ENCODE data around the gene ZBTB7C. TPM values are rescaled to one million over a fixed set of nuclear protein-coding genes. Genes with fewer than 3 reads are reported as not detected.

The ZBTB7C gene
- total and polyA plus RNA-seq, 2 of the 8 experiments (the other 6 are each of a cell fraction or from before 2014, with no cell fraction given), result 0.15 to 0.45 TPM

- Histone ChIP-seq H3K4me2 (ENCODE audit: insufficient read depth in 1 of 2, low read depth in 2 of 2, low read length in 2 of 2) (no peak overlapping the region), H2AK5ac (ENCODE audit: low read depth, low read length) (no peak overlapping the region), H3K9ac (replicated peaks in 1 of 4; ENCODE audit: extremely low read depth in 1 of 4, low read depth in 3 of 4, low read length in 3 of 4) (no peak overlapping the region), H2BK5ac (ENCODE audit: low read depth, low read length) (peak overlapping the region; percentile 56), H3K4ac (replicated peaks; ENCODE audit: insufficient read length, low read depth, low read length) (no peak overlapping the region), H3K79me2 (ENCODE audit: control insufficient read depth in 1 of 2, insufficient read depth in 2 of 2, low read length in 2 of 2) (no peaks in the 10 kb centered on the region), H3K4me1 (replicated peaks in 1 of 4; ENCODE audit: control insufficient read depth in 3 of 4, insufficient read depth in 4 of 4, low read length in 3 of 4) (peaks cover 0 to 5% (median 1%) of the 10 kb centered on the region in 4 experiments; a peak in 3 of 7 replicates), H4K5ac (ENCODE audit: insufficient read length, low read depth, low read length) (no peak overlapping the region), H4K91ac (replicated peaks; ENCODE audit: insufficient read length, low read length) (no peak overlapping the region), H2BK15ac (ENCODE audit: low read length) (peak overlapping the region; percentile 74), H3K36me3 (ENCODE audit: control insufficient read depth in 2 of 4, insufficient read depth in 4 of 4, low read length in 3 of 4) (no peaks in the 10 kb centered on the region), H2BK20ac (ENCODE audit: low read length) (no peak overlapping the region), H3K4me3 (ENCODE audit: extremely low read depth in 1 of 4, insufficient read depth in 2 of 4, low read depth in 3 of 4, low read length in 4 of 4) (no peak overlapping the region), H3K9me3 (ENCODE audit: insufficient read depth in 2 of 2, low read depth in 1 of 2, low read length in 1 of 2) (no peaks in the 10 kb centered on the region), H3K23me2 (ENCODE audit: low read depth, low read length) (no peaks in the 10 kb centered on the region; the same call in 1 of the 2 replicates), H2AFZ (ENCODE audit: low read length) (no peak overlapping the region), H3K14ac (ENCODE audit: insufficient read length) (no peak overlapping the region), H3K56ac (replicated peaks; ENCODE audit: insufficient read length, low read depth, low read length) (no peak overlapping the region), H3K18ac (ENCODE audit: extremely low read depth, low read length) (no peak overlapping the region), H3K23ac (ENCODE audit: insufficient read length) (no peak overlapping the region), H2BK12ac (ENCODE audit: low read depth, low read length) (no peak overlapping the region), H3K27ac (ENCODE audit: low read depth, low read length) (no peak overlapping the region), H4K8ac (ENCODE audit: extremely low read depth, insufficient read depth, low read length) (no peak overlapping the region), H2BK120ac (replicated peaks; ENCODE audit: low read depth, low read length) (no peak overlapping the region), H4K20me1 (replicated peaks in 1 of 2; ENCODE audit: control insufficient read depth in 1 of 2, insufficient read depth in 2 of 2, low read length in 2 of 2) (no peaks in the 10 kb centered on the region), H3K27me3 (replicated peaks in 1 of 4; ENCODE audit: control insufficient read depth in 3 of 4, extremely low read depth in 1 of 4, insufficient read depth in 3 of 4, low read length in 3 of 4) (no peaks in the 10 kb centered on the region), H3K79me1 (ENCODE audit: low read depth, low read length) (no peaks in the 10 kb centered on the region)
- ChIA-PET POLR2A (ENCODE audit: partially characterized antibody) (no interaction called here), CTCF (ENCODE audit: partially characterized antibody) (interaction anchor here (0.7 to 10.6 kb wide), 12 partner anchors 13 to 826 kb away, joined by 3 to 72 read pairs (median 4); no protein-coding TSS in a partner anchor)
- FAIRE-seq (peak; percentile 57), DNase-seq (ENCODE audit: low read depth in 1 of 2, low spot score in 2 of 2) (peak in 1 of 2 experiments; percentile 65)
- 66% methylated on average over 9 of the region's 9 CpGs; no CpG with 5 or more reads in 1 of the 2 experiments for WGBS, 2 experiments (ENCODE audit: extremely low coverage in 1 of 2, insufficient coverage in 1 of 2, insufficient read length in 1 of 2, insufficient replicate concordance in 2 of 2, low coverage in 1 of 2, low lambda C conversion rate in 2 of 2, missing lambda C conversion rate in 1 of 2)
- no peak for TF ChIP-seq ZNF274 (IDR thresholded peaks at IDR 0.05; ENCODE audit: borderline replicate concordance, extremely low read depth, low read length)
- TF ChIP-seq RAD21 (IDR thresholded peaks at IDR 0.05 in 1 of 2, conservative IDR thresholded peaks at IDR 0.05 in 1 of 2; ENCODE audit: low read depth in 2 of 2, low read length in 2 of 2), result peak; percentile 86 to 90
- TF ChIP-seq TAF1 (IDR thresholded peaks at IDR 0.05; ENCODE audit: low read depth, low read length), result no peak
- TF ChIP-seq, protein P1, sequence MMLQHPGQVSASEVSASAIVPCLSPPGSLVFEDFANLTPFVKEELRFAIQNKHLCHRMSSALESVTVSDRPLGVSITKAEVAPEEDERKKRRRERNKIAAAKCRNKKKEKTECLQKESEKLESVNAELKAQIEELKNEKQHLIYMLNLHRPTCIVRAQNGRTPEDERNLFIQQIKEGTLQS (IDR thresholded peaks at IDR 0.05; ENCODE audit: insufficient read depth, low read depth, low read length), result no peak
- TF ChIP-seq, protein P2, sequence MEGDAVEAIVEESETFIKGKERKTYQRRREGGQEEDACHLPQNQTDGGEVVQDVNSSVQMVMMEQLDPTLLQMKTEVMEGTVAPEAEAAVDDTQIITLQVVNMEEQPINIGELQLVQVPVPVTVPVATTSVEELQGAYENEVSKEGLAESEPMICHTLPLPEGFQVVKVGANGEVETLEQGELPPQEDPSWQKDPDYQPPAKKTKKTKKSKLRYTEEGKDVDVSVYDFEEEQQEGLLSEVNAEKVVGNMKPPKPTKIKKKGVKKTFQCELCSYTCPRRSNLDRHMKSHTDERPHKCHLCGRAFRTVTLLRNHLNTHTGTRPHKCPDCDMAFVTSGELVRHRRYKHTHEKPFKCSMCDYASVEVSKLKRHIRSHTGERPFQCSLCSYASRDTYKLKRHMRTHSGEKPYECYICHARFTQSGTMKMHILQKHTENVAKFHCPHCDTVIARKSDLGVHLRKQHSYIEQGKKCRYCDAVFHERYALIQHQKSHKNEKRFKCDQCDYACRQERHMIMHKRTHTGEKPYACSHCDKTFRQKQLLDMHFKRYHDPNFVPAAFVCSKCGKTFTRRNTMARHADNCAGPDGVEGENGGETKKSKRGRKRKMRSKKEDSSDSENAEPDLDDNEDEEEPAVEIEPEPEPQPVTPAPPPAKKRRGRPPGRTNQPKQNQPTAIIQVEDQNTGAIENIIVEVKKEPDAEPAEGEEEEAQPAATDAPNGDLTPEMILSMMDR (IDR thresholded peaks at IDR 0.05; ENCODE audit: control extremely low read depth in 1 of 3, insufficient read depth in 1 of 3, low read depth in 1 of 3, low read length in 3 of 3), result peak; percentile 59 to 83 (median 66)
These were observed 385.7 kb downstream of the ZBTB7C start for GRCh38 chr18:48023334-48024008.
